Measurements from ENCODE around the gene IWS1. TPM values are rescaled to one million over a fixed set of nuclear protein-coding genes. Genes with fewer than 3 reads are reported as not detected.

Gene IWS1
- total and polyA plus RNA-seq, 9 of the 15 experiments (the other 6 are each of a cell fraction or from before 2014, with no cell fraction given) = 20.8 to 67.2 (median 46.6) TPM

DNA sequence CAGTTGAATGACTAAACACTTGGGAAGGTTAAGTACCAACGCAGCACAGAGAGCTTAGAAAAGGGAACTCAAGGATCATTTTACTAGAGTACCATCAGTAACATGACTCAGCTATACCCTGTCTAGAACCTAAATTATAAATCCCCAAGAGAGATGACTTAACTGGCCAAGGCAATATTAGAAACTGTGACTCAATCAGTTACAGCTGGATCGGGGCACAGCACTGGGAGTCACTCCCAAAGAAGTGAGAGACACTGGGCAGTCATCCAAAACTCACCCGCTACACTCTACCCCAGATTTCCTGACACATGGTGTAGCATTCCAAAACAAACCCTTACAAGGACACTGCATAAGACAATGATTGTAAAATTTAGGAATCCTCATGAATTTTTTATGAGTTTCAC lies 17.7 kb downstream of the IWS1 start (continued):
- TF ChIP-seq RERE (CRISPR knock-in tag; IDR thresholded peaks at IDR 0.05; ENCODE audit: borderline replicate concordance) (no peak), FOXA1 (IDR thresholded peaks at IDR 0.05; ENCODE audit: borderline replicate concordance) (no peak), CREB1 (IDR thresholded peaks at IDR 0.05) (no peak), CREB1 (CRISPR knock-in tag; IDR thresholded peaks at IDR 0.05) (no peak), RCOR1 (IDR thresholded peaks at IDR 0.05; ENCODE audit: borderline replicate concordance in 1 of 2, low read depth in 2 of 2, low read length in 2 of 2) (0 out of 4 replicates have a peak, but pooled peaks of 1 of the 2 experiments have one; percentile 14), ARID2 (IDR thresholded peaks at IDR 0.05) (no peak), ZNF324 (CRISPR knock-in tag; IDR thresholded peaks at IDR 0.05) (no peak), SOX6 (IDR thresholded peaks at IDR 0.05) (no peak), ESRRB (CRISPR knock-in tag; IDR thresholded peaks at IDR 0.05; ENCODE audit: borderline replicate concordance) (no peak), TEAD1 (CRISPR knock-in tag; IDR thresholded peaks at IDR 0.05) (no peak), ETS1 (conservative IDR thresholded peaks at IDR 0.05; ENCODE audit: control insufficient read depth, low read depth, low read length) (no peak), CBFB (CRISPR knock-in tag; IDR thresholded peaks at IDR 0.05) (no peak), HDGF (IDR thresholded peaks at IDR 0.05) (no peak), COPS2 (conservative IDR thresholded peaks at IDR 0.05) (no peak), HMGN3 (IDR thresholded peaks at IDR 0.05; ENCODE audit: borderline replicate concordance, extremely low read depth, insufficient read length, low read depth, low read length) (no peak), ZNF134 (CRISPR knock-in tag; conservative IDR thresholded peaks at IDR 0.05) (no peak)
- TF ChIP-seq, protein P1, sequence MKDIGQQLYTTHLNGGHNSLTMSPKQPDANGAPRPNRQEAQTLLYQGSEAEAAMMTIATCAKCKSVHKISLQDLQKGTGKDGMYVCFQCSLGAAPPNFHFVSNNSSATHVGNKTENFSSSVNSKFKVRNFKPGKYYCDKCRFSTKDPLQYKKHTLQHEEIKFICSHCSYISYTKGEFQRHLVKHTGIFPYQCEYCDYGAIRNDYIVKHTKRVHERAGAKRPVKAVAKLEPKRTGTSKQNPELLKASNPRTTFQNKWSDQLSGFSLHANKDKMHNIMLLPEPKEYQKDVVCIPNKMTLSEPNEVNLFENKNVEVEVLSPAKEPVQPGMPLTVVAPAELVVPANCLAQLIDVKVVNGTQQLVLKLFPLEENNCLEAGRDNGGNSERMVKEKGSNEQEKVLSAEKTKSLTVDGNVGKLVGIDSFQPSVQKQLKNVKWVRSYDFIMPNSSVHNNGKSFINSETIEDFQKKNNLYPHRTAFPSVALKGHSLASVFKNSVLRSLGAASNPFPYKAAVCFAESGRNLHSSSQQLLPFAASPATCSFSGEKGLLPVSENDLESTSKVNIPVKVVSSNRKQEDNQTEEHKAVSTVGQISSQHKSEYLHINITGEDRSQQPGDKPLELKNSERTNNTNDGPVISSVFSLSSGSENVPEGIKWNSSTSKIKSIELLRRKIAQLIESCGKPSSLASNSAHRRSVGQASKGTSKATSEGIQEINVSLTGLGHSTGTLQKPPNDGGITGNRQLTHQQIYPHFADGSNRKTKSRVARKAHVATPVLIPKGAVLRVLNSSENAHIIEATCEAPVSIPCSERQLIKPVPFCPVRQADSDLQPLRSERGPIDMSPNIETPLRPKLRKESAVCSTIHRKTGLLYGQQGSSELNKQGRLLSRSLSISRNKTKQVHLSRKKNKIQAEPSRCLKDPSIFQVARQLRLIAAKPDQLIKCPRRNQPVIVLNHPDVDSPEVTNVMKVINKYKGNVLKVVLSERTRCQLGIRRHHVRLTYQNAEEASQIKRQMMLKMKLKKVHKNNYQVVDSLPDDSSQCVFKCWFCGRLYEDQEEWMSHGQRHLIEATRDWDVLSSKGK (CRISPR knock-in tag; IDR thresholded peaks at IDR 0.05) = no peak
- TF ChIP-seq, protein P2, sequence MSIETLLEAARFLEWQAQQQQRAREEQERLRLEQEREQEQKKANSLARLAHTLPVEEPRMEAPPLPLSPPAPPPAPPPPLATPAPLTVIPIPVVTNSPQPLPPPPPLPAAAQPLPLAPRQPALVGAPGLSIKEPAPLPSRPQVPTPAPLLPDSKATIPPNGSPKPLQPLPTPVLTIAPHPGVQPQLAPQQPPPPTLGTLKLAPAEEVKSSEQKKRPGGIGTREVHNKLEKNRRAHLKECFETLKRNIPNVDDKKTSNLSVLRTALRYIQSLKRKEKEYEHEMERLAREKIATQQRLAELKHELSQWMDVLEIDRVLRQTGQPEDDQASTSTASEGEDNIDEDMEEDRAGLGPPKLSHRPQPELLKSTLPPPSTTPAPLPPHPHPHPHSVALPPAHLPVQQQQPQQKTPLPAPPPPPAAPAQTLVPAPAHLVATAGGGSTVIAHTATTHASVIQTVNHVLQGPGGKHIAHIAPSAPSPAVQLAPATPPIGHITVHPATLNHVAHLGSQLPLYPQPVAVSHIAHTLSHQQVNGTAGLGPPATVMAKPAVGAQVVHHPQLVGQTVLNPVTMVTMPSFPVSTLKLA (conservative IDR thresholded peaks at IDR 0.05) = 0 out of 4 replicates have a peak, but pooled peaks of 1 of the 2 experiments have one; percentile 21
